CD8-positive, alpha-beta memory T cell (primary cell): Measurements from ENCODE around the gene PEX6. TPM values are rescaled to one million over a fixed set of nuclear protein-coding genes. Genes with fewer than 3 reads are reported as not detected.

Experiments used
- CTCF ChIA-PET: fragments of 350-600 bp; sonication (Branson Sonifier 250); formaldehyde crosslinking; loops from one replicate; lab custom pipeline; 2021; ENCODE audit warnings: antibody characterized with exemption; lab: Charles Lee
- POLR2A ChIA-PET: fragments of 350-600 bp; sonication (Branson Sonifier 250); formaldehyde crosslinking; loops from one replicate; lab custom pipeline; 2021; ENCODE audit warnings: antibody characterized with exemption; lab: Charles Lee
- DNase-seq, 5 donors: peaks; one replicate each; pipeline versions ENCODE4 v3.0.0 to v3.0.0-alpha.2; 2020 to 2022; ENCODE audit warnings: mixed read lengths in 1 of 5
- H3K27ac ChIP-seq: one replicate; pipeline ENCODE4 v1.7.0; 2013; ENCODE audit warnings: low read depth, mild to moderate bottlenecking, low read length, moderate library complexity
- H3K27me3 ChIP-seq: 2 replicates; pipeline ENCODE4 v1.7.0; 2013; ENCODE audit warnings: low read length, mild to moderate bottlenecking; ENCODE audit not compliant: insufficient read depth, poor library complexity, severe bottlenecking
- H3K36me3 ChIP-seq: 2 replicates; pipeline ENCODE4 v1.7.0; 2013; ENCODE audit warnings: mild to moderate bottlenecking, low read length, moderate library complexity; ENCODE audit not compliant: insufficient read depth
- H3K4me1 ChIP-seq: 2 replicates; pipeline ENCODE4 v1.7.0; 2013; ENCODE audit warnings: mild to moderate bottlenecking, low read length, moderate library complexity; ENCODE audit not compliant: insufficient read depth
- H3K4me3 ChIP-seq: 2 replicates; pipeline ENCODE4 v1.7.0; 2013; ENCODE audit warnings: mild to moderate bottlenecking, low read length
- H3K9me3 ChIP-seq: 2 replicates; pipeline ENCODE4 v1.7.0; 2013; ENCODE audit warnings: mild to moderate bottlenecking, low read length
- H3K27ac Mint-ChIP-seq, 8 donors: one replicate each; pipeline ENCODE4 v1.8.0; 2020 to 2021; ENCODE audit warnings: mixed read lengths in 8 of 8, mild to moderate bottlenecking in 6 of 8, inconsistent platforms in 3 of 8, moderate library complexity in 3 of 8
- H3K27me3 Mint-ChIP-seq, 2 donors: one replicate each; pipeline ENCODE4 v1.8.0; 2020 to 2021; ENCODE audit warnings: mixed read lengths in 2 of 2, mild to moderate bottlenecking in 1 of 2, moderate library complexity in 1 of 2
- H3K36me3 Mint-ChIP-seq, 3 donors: one replicate each; pipeline ENCODE4 v1.8.0; 2020 to 2021; ENCODE audit warnings: mixed read lengths in 3 of 3, inconsistent platforms in 1 of 3, mild to moderate bottlenecking in 1 of 3
- H3K4me1 Mint-ChIP-seq, 3 donors: one replicate each; pipeline ENCODE4 v1.8.0; 2020 to 2021; ENCODE audit warnings: mixed read lengths in 3 of 3, inconsistent platforms in 1 of 3, mild to moderate bottlenecking in 1 of 3
- H3K4me3 Mint-ChIP-seq, 7 donors: one replicate each; pipeline ENCODE4 v1.8.0; 2020 to 2021; ENCODE audit warnings: mixed read lengths in 7 of 7, mild to moderate bottlenecking in 6 of 7, moderate library complexity in 4 of 7, inconsistent platforms in 2 of 7
- H3K9me3 Mint-ChIP-seq, 5 donors: one replicate each; pipeline ENCODE4 v1.8.0; 2020 to 2022; ENCODE audit warnings: mixed read lengths in 5 of 5, mild to moderate bottlenecking in 3 of 5, moderate library complexity in 2 of 5, inconsistent platforms in 1 of 5
- polyA plus RNA-seq: library from polyadenylated mRNA; unstranded; fragments of 300-500 nt; fragmentation: Illumina TruSeq; gene quantifications from one replicate; pipeline ENCODE4 v1.2.3, GENCODE V29; 2021
- total RNA-seq, 2 experiments: library from RNA; stranded (reverse); gene quantifications; one replicate each; pipeline ENCODE4 v1.2.3, GENCODE V29; 2021

Gene PEX6
- total and polyA plus RNA-seq, 3 experiments from 2014 or later = 14.6 to 20.6 (median 19.2) TPM

- no peak overlapping the region for H3K4me3 Mint-ChIP-seq
Measured at GRCh38 chr6:42963855-42964605, 15.0 kb downstream of the PEX6 start.

GRCh38 chr6:42963179-42963854 is 15.7 kb downstream of the PEX6 start:
- Histone ChIP-seq H3K27ac (no peak overlapping the region), H3K4me3 (no peak overlapping the region), H3K27me3 (no peaks in the 10 kb centered on the region), H3K36me3 (peaks cover 4% of the 10 kb centered on the region), H3K4me1 (peaks cover 13% of the 10 kb centered on the region), H3K9me3 (no peaks in the 10 kb centered on the region)
- no peak overlapping the region for H3K4me3 Mint-ChIP-seq
- ChIA-PET POLR2A (no interaction called here), CTCF (interaction anchor here (1.2 kb wide), 1 partner anchor 157 kb away, joined by 3 read pairs; no protein-coding TSS in a partner anchor)
- no peak for DNase-seq
- H3K9me3 Mint-ChIP-seq = no peaks in the 10 kb centered on the region
- no peak overlapping the region for H3K27ac Mint-ChIP-seq
- H3K36me3 Mint-ChIP-seq = peaks cover 0 to 52% (median 0%) of the 10 kb centered on the region in 3 donors
- H3K27me3 Mint-ChIP-seq = no peaks in the 10 kb centered on the region
- H3K4me1 Mint-ChIP-seq = peaks cover 4 to 19% (median 18%) of the 10 kb centered on the region in 3 donors

More at GRCh38 chr6:42963855-42964605, 15.0 kb downstream of the PEX6 start:
- Histone ChIP-seq H3K36me3 (peaks cover 11% of the 10 kb centered on the region), H3K4me1 (peaks cover 13% of the 10 kb centered on the region), H3K4me3 (no peak overlapping the region), H3K9me3 (no peaks in the 10 kb centered on the region), H3K27me3 (no peaks in the 10 kb centered on the region), H3K27ac (no peak overlapping the region)
- ChIA-PET CTCF (interaction anchor here (0.7 to 0.8 kb wide), 2 partner anchors 61 to 860 kb away, joined by 3 to 4 read pairs; no protein-coding TSS in a partner anchor), POLR2A (no interaction called here)
- Mint-ChIP-seq H3K27me3 (no peaks in the 10 kb centered on the region), H3K27ac (no peak overlapping the region), H3K36me3 (peaks cover 0 to 59% (median 0%) of the 10 kb centered on the region in 3 donors), H3K4me1 (peaks cover 4 to 19% (median 18%) of the 10 kb centered on the region in 3 donors), H3K9me3 (no peaks in the 10 kb centered on the region)
- peak in 1 of 5 donors; percentile 26 for DNase-seq

GRCh38 chr6:42962502-42963178 is 16.3 kb downstream of the PEX6 start:
- peak overlapping the region in 2 of 7 donors; percentile 20 to 48 for H3K4me3 Mint-ChIP-seq
- ChIA-PET CTCF (interaction anchor here (0.8 to 1.2 kb wide), 2 partner anchors 158 to 181 kb away, joined by 3 read pairs; no protein-coding TSS in a partner anchor), POLR2A (no interaction called here)

GRCh38 chr6:42962096-42962495 is 16.9 kb downstream of the PEX6 start:
- H3K4me1 Mint-ChIP-seq = peaks cover 4 to 19% (median 18%) of the 10 kb centered on the region in 3 donors
- Histone ChIP-seq H3K27ac (no peak overlapping the region), H3K27me3 (no peaks in the 10 kb centered on the region), H3K4me3 (no peak overlapping the region), H3K9me3 (no peaks in the 10 kb centered on the region), H3K36me3 (peaks cover 4% of the 10 kb centered on the region), H3K4me1 (peaks cover 13% of the 10 kb centered on the region)
- POLR2A ChIA-PET = interaction anchor here (0.7 kb wide), 1 partner anchor 86 kb away, joined by 3 read pairs; no protein-coding TSS in a partner anchor
- H3K4me3 Mint-ChIP-seq = peak overlapping the region in 2 of 7 donors; percentile 20 to 48
- CTCF ChIA-PET = interaction anchor here (0.8 kb wide), 1 partner anchor 182 kb away, joined by 3 read pairs; no protein-coding TSS in a partner anchor
- H3K36me3 Mint-ChIP-seq = peaks cover 0 to 42% (median 0%) of the 10 kb centered on the region in 3 donors
- no peaks in the 10 kb centered on the region for H3K27me3 Mint-ChIP-seq
- H3K27ac Mint-ChIP-seq = peak overlapping the region in 1 of 8 donors; percentile 23
- H3K9me3 Mint-ChIP-seq = no peaks in the 10 kb centered on the region
- DNase-seq = no peak

More at GRCh38 chr6:42962502-42963178, 16.3 kb downstream of the PEX6 start:
- H3K36me3 Mint-ChIP-seq = peaks cover 0 to 48% (median 0%) of the 10 kb centered on the region in 3 donors
- no peaks in the 10 kb centered on the region for H3K27me3 Mint-ChIP-seq
- no peak overlapping the region for H3K27ac Mint-ChIP-seq
- DNase-seq = no peak
- Histone ChIP-seq H3K27ac (no peak overlapping the region), H3K9me3 (no peaks in the 10 kb centered on the region), H3K4me3 (no peak overlapping the region), H3K27me3 (no peaks in the 10 kb centered on the region), H3K4me1 (peaks cover 13% of the 10 kb centered on the region), H3K36me3 (peaks cover 4% of the 10 kb centered on the region)
- peaks cover 4 to 19% (median 18%) of the 10 kb centered on the region in 3 donors for H3K4me1 Mint-ChIP-seq
- no peaks in the 10 kb centered on the region for H3K9me3 Mint-ChIP-seq

- no peaks in the 10 kb centered on the region for H3K9me3 ChIP-seq
- peak overlapping the region; percentile 41 for H3K4me3 ChIP-seq
- peaks cover 4 to 19% (median 18%) of the 10 kb centered on the region in 3 donors for H3K4me1 Mint-ChIP-seq
- no peak overlapping the region for H3K27ac ChIP-seq
- no peaks in the 10 kb centered on the region for H3K27me3 Mint-ChIP-seq
- DNase-seq = no peak
- H3K4me1 ChIP-seq = peaks cover 13% of the 10 kb centered on the region
- H3K9me3 Mint-ChIP-seq = no peaks in the 10 kb centered on the region
- ChIA-PET CTCF (interaction anchor here (0.7 kb wide), 1 partner anchor 12 kb away, joined by 3 read pairs; no protein-coding TSS in a partner anchor), POLR2A (interaction anchor here (1.4 kb wide), 1 partner anchor 23 kb away, joined by 3 read pairs; the partner anchor contains the start of gene PPP2R5D)
- H3K27ac Mint-ChIP-seq = no peak overlapping the region
- no peaks in the 10 kb centered on the region for H3K27me3 ChIP-seq
- H3K36me3 ChIP-seq = peaks cover 4% of the 10 kb centered on the region
- H3K36me3 Mint-ChIP-seq = peaks cover 0 to 35% (median 0%) of the 10 kb centered on the region in 3 donors
- H3K4me3 Mint-ChIP-seq = peak overlapping the region in 4 of 7 donors; percentile 20 to 75 (median 67)
Measured at GRCh38 chr6:42961020-42961470, 17.9 kb downstream of the PEX6 start.

- Mint-ChIP-seq H3K9me3 (no peaks in the 10 kb centered on the region), H3K4me1 (peaks cover 4 to 19% (median 18%) of the 10 kb centered on the region in 3 donors), H3K27me3 (no peaks in the 10 kb centered on the region), H3K4me3 (peak within 1 kb of the TSS; percentile 38 to 83 (median 70)), H3K36me3 (peaks cover 0 to 29% (median 0%) of the 10 kb centered on the region in 3 donors), H3K27ac (peak within 1 kb of the TSS in 2 of 8 donors; percentile 18 to 33)
- H3K9me3 ChIP-seq = no peaks in the 10 kb centered on the region
- no peaks in the 10 kb centered on the region for H3K27me3 ChIP-seq
- H3K4me1 ChIP-seq = peaks cover 13% of the 10 kb centered on the region
- POLR2A ChIA-PET = interaction anchor here (1.1 to 1.4 kb wide), 2 partner anchors 18 to 24 kb away, joined by 3 read pairs; partner anchors contain the start of gene PPP2R5D
- CTCF ChIA-PET = no interaction called here
- peaks cover 4% of the 10 kb centered on the region for H3K36me3 ChIP-seq
- DNase-seq = peak in 3 of 5 donors; percentile 7 to 45 (median 24)
- H3K27ac ChIP-seq = no peak within 1 kb of the TSS
- peak within 1 kb of the TSS; percentile 41 for H3K4me3 ChIP-seq
Measured at GRCh38 chr6:42960243-42961019, 18.6 kb downstream of the PEX6 start, which contains the start of gene GNMT. GNMT (plus strand) TSS chr6:42960754; CDS start chr6:42960768, 14 bp downstream.

- H3K9me3 ChIP-seq = no peaks in the 10 kb centered on the region
- H3K4me1 Mint-ChIP-seq = peaks cover 4 to 19% (median 18%) of the 10 kb centered on the region in 3 donors
- ChIA-PET POLR2A (interaction anchor here (1.1 to 1.4 kb wide), 2 partner anchors 18 to 24 kb away, joined by 3 read pairs; partner anchors contain the start of gene PPP2R5D), CTCF (no interaction called here)
- no peaks in the 10 kb centered on the region for H3K27me3 Mint-ChIP-seq
- peak overlapping the region in 2 of 8 donors; percentile 18 to 33 for H3K27ac Mint-ChIP-seq
- H3K27me3 ChIP-seq = no peaks in the 10 kb centered on the region
- H3K27ac ChIP-seq = no peak overlapping the region
- DNase-seq = no peak
- peaks cover 4% of the 10 kb centered on the region for H3K36me3 ChIP-seq
- H3K4me3 Mint-ChIP-seq = peak overlapping the region; percentile 19 to 74 (median 60)
- H3K4me3 ChIP-seq = no peak overlapping the region
- no peaks in the 10 kb centered on the region for H3K9me3 Mint-ChIP-seq
- H3K36me3 Mint-ChIP-seq = peaks cover 0 to 23% (median 0%) of the 10 kb centered on the region in 3 donors
- H3K4me1 ChIP-seq = peaks cover 13% of the 10 kb centered on the region
Measured at GRCh38 chr6:42959917-42960242, 19.1 kb downstream of the PEX6 start.
